ENCODE data around the gene ESAM.

DNA sequence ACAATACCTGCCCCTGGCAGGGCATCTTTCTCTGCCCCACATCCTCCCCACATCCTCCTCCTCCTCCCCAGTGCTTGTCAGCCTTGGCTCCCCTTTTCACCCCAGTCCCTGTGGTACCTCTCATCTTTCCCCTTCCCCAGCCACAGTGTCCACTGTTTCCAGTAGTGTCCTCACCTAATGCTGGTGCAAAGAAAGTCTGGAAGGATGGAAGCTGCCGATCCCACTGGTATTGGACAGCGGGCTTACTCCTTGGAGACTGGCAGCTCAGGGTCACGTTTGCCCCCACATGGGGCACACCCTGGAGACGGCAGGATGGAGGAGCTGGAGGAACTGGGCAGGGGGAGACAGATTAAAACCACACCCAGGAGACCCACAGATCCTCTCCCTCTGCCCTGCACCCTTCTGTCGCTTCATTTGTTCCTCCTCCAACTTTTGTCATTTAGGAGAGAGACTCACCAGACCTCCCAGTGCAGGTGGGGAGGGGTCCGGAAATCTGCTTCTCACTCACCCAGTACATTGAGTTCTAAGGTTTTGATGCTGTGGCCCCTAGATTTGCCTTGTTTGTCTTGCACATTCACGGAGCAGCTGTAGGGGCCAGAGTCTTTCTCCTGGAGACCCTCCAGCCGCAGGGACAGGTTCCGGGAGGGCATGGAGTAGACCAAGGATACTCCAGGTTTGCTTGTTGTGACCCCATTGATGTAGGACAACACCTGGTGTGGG, 5.9 kb downstream of the ESAM start:
- TF ChIP-seq, protein P1, sequence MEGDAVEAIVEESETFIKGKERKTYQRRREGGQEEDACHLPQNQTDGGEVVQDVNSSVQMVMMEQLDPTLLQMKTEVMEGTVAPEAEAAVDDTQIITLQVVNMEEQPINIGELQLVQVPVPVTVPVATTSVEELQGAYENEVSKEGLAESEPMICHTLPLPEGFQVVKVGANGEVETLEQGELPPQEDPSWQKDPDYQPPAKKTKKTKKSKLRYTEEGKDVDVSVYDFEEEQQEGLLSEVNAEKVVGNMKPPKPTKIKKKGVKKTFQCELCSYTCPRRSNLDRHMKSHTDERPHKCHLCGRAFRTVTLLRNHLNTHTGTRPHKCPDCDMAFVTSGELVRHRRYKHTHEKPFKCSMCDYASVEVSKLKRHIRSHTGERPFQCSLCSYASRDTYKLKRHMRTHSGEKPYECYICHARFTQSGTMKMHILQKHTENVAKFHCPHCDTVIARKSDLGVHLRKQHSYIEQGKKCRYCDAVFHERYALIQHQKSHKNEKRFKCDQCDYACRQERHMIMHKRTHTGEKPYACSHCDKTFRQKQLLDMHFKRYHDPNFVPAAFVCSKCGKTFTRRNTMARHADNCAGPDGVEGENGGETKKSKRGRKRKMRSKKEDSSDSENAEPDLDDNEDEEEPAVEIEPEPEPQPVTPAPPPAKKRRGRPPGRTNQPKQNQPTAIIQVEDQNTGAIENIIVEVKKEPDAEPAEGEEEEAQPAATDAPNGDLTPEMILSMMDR (IDR thresholded peaks at IDR 0.05) = no peak
- TF ChIP-seq POLR2A (IDR thresholded peaks at IDR 0.05) = no peak
